AG09309 (cell line): ENCODE results near the gene OLFML1.
A peak's percentile ranks its signal among the peaks of the same experiment; 100 is the strongest.

Experiments
- DNase-seq: peaks from one replicate; pipeline ENCODE4 v3.0.0-alpha.2; 2010; ENCODE audit warnings: low read depth
- H3K4me3 ChIP-seq: 2 replicates; pipeline ENCODE4 v1.5.1; 2011; ENCODE audit warnings: mild to moderate bottlenecking, low read depth, low read length, moderate library complexity; ENCODE audit not compliant: control insufficient read depth
- TF ChIP-seq, protein P1 (sequence below): IDR thresholded peaks from 2 replicates; pipeline ENCODE4 v1.5.1; 2011; ENCODE audit warnings: mild to moderate bottlenecking, low read depth, low read length, inconsistent platforms; ENCODE audit not compliant: insufficient read depth, control insufficient read depth; ENCODE audit errors: missing control alignments

Gene OLFML1

DNA sequence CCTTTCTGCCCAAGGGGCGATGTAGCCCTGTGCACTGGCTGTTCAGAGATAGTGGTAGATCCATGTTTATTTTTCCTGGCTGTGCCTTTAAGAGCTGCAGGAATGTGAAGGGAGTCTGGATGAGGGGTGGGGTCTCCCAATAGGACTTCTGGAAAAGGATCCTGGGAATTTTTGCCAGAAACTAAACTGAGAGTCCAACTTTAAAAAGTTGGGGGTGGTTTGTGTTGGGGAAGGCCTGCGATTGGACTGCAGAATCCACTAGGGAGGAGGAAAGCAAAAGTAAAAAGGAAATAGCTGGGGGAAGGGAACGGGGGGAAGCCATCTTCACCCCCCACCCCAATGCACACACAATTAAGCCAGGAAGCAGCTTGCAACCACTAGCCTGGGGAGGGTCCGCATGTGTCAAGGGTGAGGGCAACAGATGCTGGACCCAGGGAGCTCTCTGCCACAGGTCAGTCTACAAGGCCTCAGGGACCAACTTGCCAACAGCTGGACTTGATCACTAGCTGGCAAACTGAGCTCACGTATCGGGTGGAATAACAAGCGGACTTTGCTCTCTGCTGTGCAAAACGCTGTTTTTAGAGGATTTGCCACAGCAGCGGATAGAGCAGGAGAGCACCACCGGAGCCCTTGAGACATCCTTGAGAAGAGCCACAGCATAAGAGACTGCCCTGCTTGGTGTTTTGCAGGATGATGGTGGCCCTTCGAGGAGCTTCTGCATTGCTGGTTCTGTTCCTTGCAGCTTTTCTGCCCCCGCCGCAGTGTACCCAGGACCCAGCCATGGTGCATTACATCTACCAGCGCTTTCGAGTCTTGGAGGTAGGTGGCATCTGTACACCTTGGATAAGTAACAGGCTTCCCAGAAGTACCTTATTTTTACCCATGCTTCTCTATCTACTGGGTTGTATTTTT lies at the start of gene OLFML1:
Gene OLFML1 (plus strand): TSS at position 321 of the 912 bp plus-strand sequence. CDS start 370 bp downstream, at position 691.
- H3K4me3 ChIP-seq, result peak within 1 kb of the TSS; percentile 25
- no peak for DNase-seq
- TF ChIP-seq, protein P1, sequence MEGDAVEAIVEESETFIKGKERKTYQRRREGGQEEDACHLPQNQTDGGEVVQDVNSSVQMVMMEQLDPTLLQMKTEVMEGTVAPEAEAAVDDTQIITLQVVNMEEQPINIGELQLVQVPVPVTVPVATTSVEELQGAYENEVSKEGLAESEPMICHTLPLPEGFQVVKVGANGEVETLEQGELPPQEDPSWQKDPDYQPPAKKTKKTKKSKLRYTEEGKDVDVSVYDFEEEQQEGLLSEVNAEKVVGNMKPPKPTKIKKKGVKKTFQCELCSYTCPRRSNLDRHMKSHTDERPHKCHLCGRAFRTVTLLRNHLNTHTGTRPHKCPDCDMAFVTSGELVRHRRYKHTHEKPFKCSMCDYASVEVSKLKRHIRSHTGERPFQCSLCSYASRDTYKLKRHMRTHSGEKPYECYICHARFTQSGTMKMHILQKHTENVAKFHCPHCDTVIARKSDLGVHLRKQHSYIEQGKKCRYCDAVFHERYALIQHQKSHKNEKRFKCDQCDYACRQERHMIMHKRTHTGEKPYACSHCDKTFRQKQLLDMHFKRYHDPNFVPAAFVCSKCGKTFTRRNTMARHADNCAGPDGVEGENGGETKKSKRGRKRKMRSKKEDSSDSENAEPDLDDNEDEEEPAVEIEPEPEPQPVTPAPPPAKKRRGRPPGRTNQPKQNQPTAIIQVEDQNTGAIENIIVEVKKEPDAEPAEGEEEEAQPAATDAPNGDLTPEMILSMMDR, result no peak

DNA sequence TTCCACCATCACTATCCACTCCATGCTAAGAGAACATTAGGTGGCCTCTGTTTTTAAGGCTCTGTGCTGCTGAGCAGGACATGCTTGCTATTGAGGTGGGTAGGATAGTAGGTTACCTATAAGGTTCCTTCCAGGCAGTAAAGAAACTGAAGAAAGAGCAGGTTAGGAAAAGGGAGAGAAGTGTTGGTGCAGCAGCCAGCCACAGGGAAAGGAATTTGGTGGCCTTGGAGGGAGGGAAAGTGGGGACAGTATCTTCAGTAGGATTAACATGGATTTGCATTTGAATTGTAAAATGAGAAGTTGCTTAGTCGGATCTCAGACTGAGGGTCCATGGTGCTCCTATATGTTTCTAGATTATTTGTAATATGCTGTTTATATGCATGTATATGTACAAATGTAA lies 49.2 kb upstream of the OLFML1 start:
- TF ChIP-seq, protein P1, result no peak
- no peak for DNase-seq
- no peak overlapping the region for H3K4me3 ChIP-seq

DNA sequence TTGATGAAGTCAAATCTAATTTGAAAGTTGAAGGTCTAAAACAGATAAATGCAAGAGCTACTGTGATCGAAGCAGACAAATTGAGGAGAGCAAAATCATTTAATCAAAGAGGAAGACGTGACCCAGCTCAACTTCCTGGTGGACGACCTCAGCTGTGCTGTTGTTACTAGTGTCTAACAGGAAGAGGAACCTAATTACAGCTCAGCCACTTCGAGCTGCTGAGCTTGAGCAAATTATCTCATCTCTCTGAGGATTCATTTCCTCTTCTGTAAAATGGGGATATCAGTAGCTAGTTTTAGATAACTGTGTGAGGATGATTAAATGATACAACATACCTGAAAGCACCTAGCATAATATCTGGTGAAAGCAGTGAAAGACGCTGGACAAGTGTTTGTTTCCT lies 48.6 kb upstream of the OLFML1 start:
- TF ChIP-seq, protein P1, result no peak
- no peak for DNase-seq
- no peak overlapping the region for H3K4me3 ChIP-seq

DNA sequence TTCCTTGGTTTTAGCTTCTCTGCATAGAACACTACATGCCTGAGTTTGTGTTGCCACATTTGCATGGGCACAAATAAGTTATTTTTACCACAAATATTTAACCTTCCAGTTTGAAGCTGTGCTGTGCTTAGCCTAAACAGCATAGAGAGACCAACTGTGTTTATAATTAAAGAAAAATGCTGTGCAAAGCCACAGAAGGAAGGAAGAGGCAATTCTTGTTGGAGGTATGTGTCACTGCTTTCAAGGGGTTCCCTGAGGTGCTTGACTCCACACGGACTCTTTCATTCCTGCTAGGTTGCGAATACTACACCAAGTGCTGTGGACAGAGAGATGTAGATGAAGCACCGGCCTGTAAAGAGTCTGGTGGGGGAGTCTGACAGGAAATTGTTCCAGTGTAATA lies 47.6 kb upstream of the OLFML1 start:
- no peak overlapping the region for H3K4me3 ChIP-seq
- TF ChIP-seq, protein P1, result no peak
- peak; percentile 61 for DNase-seq

DNA sequence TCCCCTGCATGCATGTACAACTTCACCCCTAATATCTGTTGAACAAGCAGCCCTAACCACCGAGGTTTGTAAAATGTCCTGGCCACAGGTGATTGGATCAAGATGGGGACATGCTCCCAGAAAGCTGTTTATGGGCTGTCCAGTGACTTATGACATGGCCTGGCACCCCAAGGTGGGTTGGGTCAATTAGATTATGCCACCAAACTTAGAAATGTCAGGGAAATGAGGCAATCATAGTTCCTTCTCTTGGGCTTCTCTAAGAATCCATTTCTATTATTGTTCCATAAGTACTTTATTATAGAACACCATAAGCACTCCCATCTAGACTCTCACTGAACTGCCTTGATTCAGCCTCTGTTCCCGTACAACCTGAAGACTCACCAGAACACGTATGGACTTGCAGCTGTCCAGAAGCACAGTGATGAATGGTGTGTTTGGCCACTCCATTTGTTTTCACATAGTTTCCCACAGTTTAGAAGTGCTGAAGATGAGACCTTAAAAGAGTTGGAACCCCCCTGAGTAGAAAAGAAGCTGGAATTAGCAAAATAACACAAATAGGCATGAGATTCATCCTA lies 45.5 kb upstream of the OLFML1 start:
- TF ChIP-seq, protein P1, result no peak
- DNase-seq, result no peak
- H3K4me3 ChIP-seq, result no peak overlapping the region

DNA sequence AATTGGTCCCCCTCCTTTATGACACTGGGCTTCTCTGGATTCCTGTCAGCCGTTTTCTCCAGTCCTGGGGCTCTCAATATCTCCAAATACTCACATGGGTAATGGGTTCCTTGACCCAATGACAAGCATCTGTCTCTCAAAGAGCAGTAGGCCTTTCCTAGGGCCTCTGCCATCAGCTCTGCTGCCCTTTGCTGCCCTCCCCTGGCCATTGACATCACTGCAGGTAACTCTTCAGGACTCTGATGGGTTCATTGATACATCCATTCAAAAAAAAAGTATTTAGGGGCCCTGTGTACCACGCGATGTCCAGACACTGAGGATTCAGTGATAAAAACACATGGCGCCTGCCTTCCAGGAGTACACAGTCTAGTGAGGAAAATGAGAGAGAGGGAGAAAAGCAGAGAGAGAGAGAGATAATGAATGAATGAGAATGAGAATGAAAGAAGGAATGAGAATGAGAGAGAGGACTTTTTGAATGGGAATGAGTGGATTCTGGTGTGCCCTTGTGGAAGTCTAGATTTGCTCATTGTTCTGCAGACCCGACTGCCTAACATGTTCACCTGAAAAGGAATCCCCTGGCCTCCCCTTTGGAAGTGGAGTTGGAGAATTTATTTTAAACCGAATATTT lies 42.6 kb upstream of the OLFML1 start:
- TF ChIP-seq, protein P1, result peak; percentile 92
- DNase-seq, result no peak
- no peak overlapping the region for H3K4me3 ChIP-seq
